Measurements from ENCODE around the gene KLK12. TPM values are rescaled to one million over a fixed set of nuclear protein-coding genes. Genes with fewer than 3 reads are reported as not detected.
"Not testable (repeated sequence)": the region's sequence is repeated elsewhere in the genome, so short reads cannot be mapped to it uniquely, and the experiment has no call there.

The KLK12 gene
- polyA plus RNA-seq, 1 donor: not detected

GRCh38 chr19:51016798-51017683 is 17.8 kb downstream of the KLK12 start:
- DNase-seq (ENCODE audit: low read depth): no peak

GRCh38 chr19:51015691-51016267 is 19.0 kb downstream of the KLK12 start:
- DNase-seq (ENCODE audit: low read depth): no peak

GRCh38 chr19:51014242-51014641 is 20.6 kb downstream of the KLK12 start:
- DNase-seq (ENCODE audit: low read depth): no peak

GRCh38 chr19:51012661-51013190 is 22.1 kb downstream of the KLK12 start:
- no peak for DNase-seq (ENCODE audit: low read depth)

- no peak for DNase-seq (ENCODE audit: low read depth)
These were observed 24.6 kb downstream of the KLK12 start for GRCh38 chr19:51010066-51010795.

GRCh38 chr19:51009061-51009891 is 25.5 kb downstream of the KLK12 start:
- DNase-seq (ENCODE audit: low read depth): no peak

GRCh38 chr19:51007488-51007887 is 27.3 kb downstream of the KLK12 start:
- DNase-seq (ENCODE audit: low read depth): no peak

GRCh38 chr19:51006406-51006805 is 28.4 kb downstream of the KLK12 start:
- DNase-seq (ENCODE audit: low read depth): no peak

GRCh38 chr19:51005248-51005647 is 29.6 kb downstream of the KLK12 start:
- DNase-seq (ENCODE audit: low read depth): no peak

- no peak for DNase-seq (ENCODE audit: low read depth)
These were observed 31.5 kb downstream of the KLK12 start for GRCh38 chr19:51003316-51003715.

GRCh38 chr19:51002542-51003311 is 32.1 kb downstream of the KLK12 start:
- no peak for DNase-seq (ENCODE audit: low read depth)

- DNase-seq (ENCODE audit: low read depth): no peak
These were observed 32.7 kb downstream of the KLK12 start for GRCh38 chr19:51002089-51002532.

GRCh38 chr19:51001515-51001914 is 33.3 kb downstream of the KLK12 start, which contains the start of gene KLK8:
TSS of gene KLK8 (minus strand) at chr19:51001604. CDS start at chr19:51001167, 437 bp downstream.
- no peak for DNase-seq (ENCODE audit: low read depth)

- DNase-seq (ENCODE audit: low read depth): no peak
These were observed 33.8 kb downstream of the KLK12 start for GRCh38 chr19:51000981-51001380.

- no peak for DNase-seq (ENCODE audit: low read depth)
These were observed 34.4 kb downstream of the KLK12 start for GRCh38 chr19:51000426-51000825.

- DNase-seq (ENCODE audit: low read depth): no peak
These were observed 36.1 kb downstream of the KLK12 start for GRCh38 chr19:50998686-50999085.

GRCh38 chr19:50998061-50998460 is 36.7 kb downstream of the KLK12 start:
- no peak for DNase-seq (ENCODE audit: low read depth)

GRCh38 chr19:50994129-50994528 is 40.7 kb downstream of the KLK12 start:
- no peak for DNase-seq (ENCODE audit: low read depth)

- no peak for DNase-seq (ENCODE audit: low read depth)
These were observed 42.2 kb downstream of the KLK12 start for GRCh38 chr19:50992666-50993035.

- not testable (repeated sequence) for DNase-seq (ENCODE audit: low read depth)
These were observed 50.4 kb downstream of the KLK12 start for GRCh38 chr19:50984416-50984815.

All from forelimb muscle (tissue), 1 donor.